ENCODE measurements around the gene VWA8.
A peak's percentile ranks its signal among the peaks of the same experiment; 100 is the strongest.

The VWA8 gene

GRCh38 chr13:41590643-41591042, 370.3 kb downstream of the VWA8 start:
- TF ChIP-seq CTCF (IDR thresholded peaks at IDR 0.05; ENCODE audit: low read depth, low read length) = no peak
- Histone ChIP-seq H3K4me3 (ENCODE audit: low read depth, low read length) (no peak overlapping the region), H3K27me3 (no peaks in the 10 kb centered on the region), H3K9me3 (no peaks in the 10 kb centered on the region), H3K4me1 (no peaks in the 10 kb centered on the region), H3K36me3 (peaks cover 26% of the 10 kb centered on the region; the same call in 1 of the 2 replicates)
- DNase-seq = no peak

GRCh38 chr13:41590122-41590521, 370.8 kb downstream of the VWA8 start:
- Histone ChIP-seq H3K9me3 (no peaks in the 10 kb centered on the region), H3K4me1 (no peaks in the 10 kb centered on the region), H3K36me3 (peaks cover 30% of the 10 kb centered on the region; the same call in 1 of the 2 replicates), H3K27me3 (no peaks in the 10 kb centered on the region), H3K4me3 (ENCODE audit: low read depth, low read length) (no peak overlapping the region)
- TF ChIP-seq CTCF (IDR thresholded peaks at IDR 0.05; ENCODE audit: low read depth, low read length) = no peak
- DNase-seq = no peak

- no peaks in the 10 kb centered on the region for H3K9me3 ChIP-seq
- no peaks in the 10 kb centered on the region for H3K27me3 ChIP-seq
- no peak for DNase-seq
- TF ChIP-seq CTCF (IDR thresholded peaks at IDR 0.05; ENCODE audit: low read depth, low read length) = no peak
- no peak overlapping the region for H3K4me3 ChIP-seq (ENCODE audit: low read depth, low read length)
- no peaks in the 10 kb centered on the region for H3K4me1 ChIP-seq
- H3K36me3 ChIP-seq = peaks cover 30% of the 10 kb centered on the region; the same call in 1 of the 2 replicates
These were observed 371.5 kb downstream of the VWA8 start for GRCh38 chr13:41589434-41589833.

- no peaks in the 10 kb centered on the region for H3K9me3 ChIP-seq
- DNase-seq = no peak
- no peaks in the 10 kb centered on the region for H3K4me1 ChIP-seq
- H3K27me3 ChIP-seq = no peaks in the 10 kb centered on the region
- TF ChIP-seq CTCF (IDR thresholded peaks at IDR 0.05; ENCODE audit: low read depth, low read length) = no peak
- peaks cover 30% of the 10 kb centered on the region; the same call in 1 of the 2 replicates for H3K36me3 ChIP-seq
- no peak overlapping the region for H3K4me3 ChIP-seq (ENCODE audit: low read depth, low read length)
These were observed 372.0 kb downstream of the VWA8 start for GRCh38 chr13:41588899-41589298.

GRCh38 chr13:41588448-41588847, 372.5 kb downstream of the VWA8 start:
- DNase-seq = no peak
- no peak for TF ChIP-seq CTCF (IDR thresholded peaks at IDR 0.05; ENCODE audit: low read depth, low read length)
- H3K9me3 ChIP-seq = no peaks in the 10 kb centered on the region
- no peaks in the 10 kb centered on the region for H3K27me3 ChIP-seq
- peaks cover 33% of the 10 kb centered on the region; the same call in 1 of the 2 replicates for H3K36me3 ChIP-seq
- no peak overlapping the region for H3K4me3 ChIP-seq (ENCODE audit: low read depth, low read length)
- no peaks in the 10 kb centered on the region for H3K4me1 ChIP-seq

GRCh38 chr13:41587490-41587889, 373.4 kb downstream of the VWA8 start:
- no peak overlapping the region for H3K4me3 ChIP-seq (ENCODE audit: low read depth, low read length)
- no peaks in the 10 kb centered on the region for H3K4me1 ChIP-seq
- no peaks in the 10 kb centered on the region for H3K27me3 ChIP-seq
- H3K36me3 ChIP-seq = peaks cover 33% of the 10 kb centered on the region
- H3K9me3 ChIP-seq = no peaks in the 10 kb centered on the region
- DNase-seq = peak; percentile 12
- 0 out of 2 replicates have a peak, but pooled peaks have one; percentile 12 for TF ChIP-seq CTCF (IDR thresholded peaks at IDR 0.05; ENCODE audit: low read depth, low read length)
